ENCODE data around the gene ING2. TPM values are rescaled to one million over a fixed set of nuclear protein-coding genes. Genes with fewer than 3 reads are reported as not detected.
"Not testable (repeated sequence)": the region's sequence is repeated elsewhere in the genome, so short reads cannot be mapped to it uniquely, and the experiment has no call there.

ING2 gene
- total RNA-seq, 1 experiment from 2014 or later, result 12.8 TPM

GRCh38 chr4:183544109-183544508 is 39.3 kb downstream of the ING2 start:
- DNase-seq (ENCODE audit: extremely low read depth, low read depth), result no peak

GRCh38 chr4:183546376-183546775 is 41.5 kb downstream of the ING2 start:
- DNase-seq (ENCODE audit: extremely low read depth, low read depth), result no peak

GRCh38 chr4:183548306-183548705 is 43.4 kb downstream of the ING2 start:
- DNase-seq (ENCODE audit: extremely low read depth, low read depth), result no peak

- no peak for DNase-seq (ENCODE audit: extremely low read depth, low read depth)
These were observed 45.7 kb downstream of the ING2 start for GRCh38 chr4:183550345-183551093.

GRCh38 chr4:183552274-183553146 is 47.7 kb downstream of the ING2 start:
- DNase-seq (ENCODE audit: extremely low read depth, low read depth), result no peak

- DNase-seq (ENCODE audit: extremely low read depth, low read depth), result not testable (repeated sequence)
These were observed 48.3 kb downstream of the ING2 start for GRCh38 chr4:183553147-183553478.

- no peak for DNase-seq (ENCODE audit: extremely low read depth, low read depth)
These were observed 48.9 kb downstream of the ING2 start for GRCh38 chr4:183553601-183554345.

- no peak for DNase-seq (ENCODE audit: extremely low read depth, low read depth)
These were observed 49.5 kb downstream of the ING2 start for GRCh38 chr4:183554346-183554686.

- no peak for DNase-seq (ENCODE audit: extremely low read depth, low read depth)
These were observed 50.2 kb downstream of the ING2 start for GRCh38 chr4:183554878-183555585.

- no peak for DNase-seq (ENCODE audit: extremely low read depth, low read depth)
These were observed 52.1 kb downstream of the ING2 start for GRCh38 chr4:183556947-183557346.

GRCh38 chr4:183557611-183558010 is 52.8 kb downstream of the ING2 start:
- DNase-seq (ENCODE audit: extremely low read depth, low read depth), result no peak

GRCh38 chr4:183558873-183559272 is 54.0 kb downstream of the ING2 start:
- DNase-seq (ENCODE audit: extremely low read depth, low read depth), result no peak

GRCh38 chr4:183561905-183562304 is 57.0 kb downstream of the ING2 start:
- DNase-seq (ENCODE audit: extremely low read depth, low read depth), result no peak

Other genes starting within 250 kb of the ING2 start
- gene CLDN22, start 184.8 kb upstream of the ING2 start, total RNA-seq (2014; rRNA removed; shearing (Covaris generic)), result not detected in 2 replicates
- gene CLDN24, start 182.6 kb upstream of the ING2 start, total RNA-seq (2014; rRNA removed; shearing (Covaris generic)), result not detected in 2 replicates
- gene CDKN2AIP, start 60.4 kb upstream of the ING2 start, total RNA-seq (2014; rRNA removed; shearing (Covaris generic)), result 10.4 and 11.5 TPM in 2 replicates
- gene RWDD4, start 154.1 kb downstream of the ING2 start, total RNA-seq (2014; rRNA removed; shearing (Covaris generic)), result 46.1 and 49.5 TPM in 2 replicates
- 37.7 and 41.1 TPM in 2 replicates for gene TRAPPC11, start 154.2 kb downstream of the ING2 start, total RNA-seq (2014; rRNA removed; shearing (Covaris generic))